GM12878 (cell line): ENCODE data around the gene EDC3. TPM values are rescaled to one million over a fixed set of nuclear protein-coding genes. Genes with fewer than 3 reads are reported as not detected.

Source experiments
- ATAC-seq: fragments of 200-7000 bp; cut with Tn5 transposase; 3 replicates; pipeline ENCODE4 v1.9.1; 2020; ENCODE audit warnings: mild to moderate bottlenecking, moderate library complexity
- BruUV-seq: library from RNA; stranded (reverse); fragments of 400-500 nt; replicated peaks from 2 replicates; lab custom pipeline; 2021; lab: Mats Ljungman, UMichigan
- CTCF ChIA-PET: fragments of 300-600 bp; sonication (Branson Sonifier 250); formaldehyde crosslinking; extraction: SDS; loops from one replicate; lab custom pipeline; 2021; ENCODE audit warnings: inconsistent platforms; lab: Yijun Ruan, JAX
- POLR2A ChIA-PET: fragments of 350-600 bp; formaldehyde crosslinking; extraction: SDS; loops from one replicate; lab custom pipeline; 2021; ENCODE audit warnings: inconsistent platforms; lab: Charles Lee
- RAD21 ChIA-PET: fragments of 300-600 bp; sonication (Branson Sonifier 250); formaldehyde crosslinking; loops from one replicate; lab custom pipeline; 2023; ENCODE audit warnings: antibody characterized with exemption; ENCODE audit not compliant: unreplicated experiment; lab: Charles Lee
- SMC1A ChIA-PET: fragments of 300-600 bp; sonication (Branson Sonifier 250); formaldehyde crosslinking; loops from one replicate; lab custom pipeline; 2023; ENCODE audit not compliant: unreplicated experiment, uncharacterized antibody; lab: Charles Lee
- DNase-seq: peaks from one replicate; pipeline ENCODE4 v3.0.0-alpha.2; 2011; ENCODE audit warnings: low read depth, low spot score
- FAIRE-seq: peaks from 3 replicates; lab custom pipeline; 2011; peaks lifted over from hg19 to GRCh38; lab: Jason Lieb, UNC
- H2AFZ ChIP-seq: 2 replicates; pipeline ENCODE4 v1.6.0; 2011; ENCODE audit warnings: low read depth, low read length, control low read depth; ENCODE audit not compliant: control insufficient read depth
- H3K27ac ChIP-seq: 2 replicates; pipeline ENCODE4 v1.5.1; 2011; ENCODE audit warnings: control low read depth; ENCODE audit not compliant: control insufficient read depth, insufficient read depth
- H3K27me3 ChIP-seq, 2 experiments: replicated peaks in 1 of 2; 2 replicates each; pipeline versions ENCODE4 v1.6.0 to v1.6.1; 2011; ENCODE audit warnings: low read length in 1 of 2; ENCODE audit not compliant: control insufficient read depth in 2 of 2, insufficient read depth in 2 of 2
- H3K36me3 ChIP-seq, 2 experiments: 2 replicates each; pipeline ENCODE4 v1.5.1; 2011; ENCODE audit warnings: low read length in 1 of 2; ENCODE audit not compliant: control insufficient read depth in 2 of 2, insufficient read depth in 2 of 2
- H3K4me1 ChIP-seq: 2 replicates; pipeline ENCODE4 v1.6.1; 2011; ENCODE audit warnings: mild to moderate bottlenecking, low read length, moderate library complexity, mixed read lengths; ENCODE audit not compliant: control insufficient read depth, insufficient read depth
- H3K4me2 ChIP-seq: 2 replicates; pipeline ENCODE4 v1.6.0; 2011; ENCODE audit warnings: control low read depth; ENCODE audit not compliant: control insufficient read depth, insufficient read depth
- H3K4me3 ChIP-seq: fragments of 200-600 bp; sonication (generic); 2 replicates; pipeline ENCODE4 v1.5.1; 2016
- H3K79me2 ChIP-seq: 2 replicates; pipeline ENCODE4 v1.6.0; 2011; ENCODE audit warnings: low read length; ENCODE audit not compliant: control insufficient read depth, insufficient read depth
- H3K9ac ChIP-seq: 2 replicates; pipeline ENCODE4 v1.8.0; 2011; ENCODE audit warnings: low read length, control low read depth, mixed read lengths; ENCODE audit not compliant: control insufficient read depth, insufficient read depth
- H3K9me3 ChIP-seq: replicated peaks from 3 replicates; pipeline ENCODE4 v1.5.1; 2011; ENCODE audit warnings: mild to moderate bottlenecking, low read length; ENCODE audit not compliant: control insufficient read depth, insufficient read depth
- H4K20me1 ChIP-seq: 2 replicates; pipeline ENCODE4 v1.6.0; 2011; ENCODE audit not compliant: control insufficient read depth, insufficient read depth
- E2F4 ChIP-seq: IDR thresholded peaks from 2 replicates; pipeline ENCODE4 v1.6.1; 2012; ENCODE audit warnings: low read depth, low read length, improper control_type of control experiment
- EGR1 ChIP-seq, 2 experiments: IDR thresholded peaks; 1 replicate in 1 of 2; 2 replicates in 1 of 2; pipeline ENCODE4 v1.6.1; 2011 to 2012; ENCODE audit warnings: low read depth in 2 of 2, low read length in 2 of 2, borderline replicate concordance in 1 of 2, mild to moderate bottlenecking in 1 of 2, moderate library complexity in 1 of 2
- ETV6 ChIP-seq, 2 experiments: fragments of 450-650 bp in 1 of 2; IDR thresholded peaks in 1 of 2; conservative IDR thresholded peaks in 1 of 2; 2 replicates each; pipeline ENCODE4 v1.6.1; 2014; ENCODE audit warnings: antibody characterized with exemption in 1 of 2, borderline replicate concordance in 1 of 2, low read depth in 1 of 2, mild to moderate bottlenecking in 1 of 2, moderate library complexity in 1 of 2
- HDAC2 ChIP-seq: fragments of 200-600 bp; sonication (generic); IDR thresholded peaks from 2 replicates; pipeline ENCODE4 v1.6.1; 2017
- LARP7 ChIP-seq: fragments of 450-650 bp; IDR thresholded peaks from 2 replicates; pipeline ENCODE4 v1.6.1; 2017; ENCODE audit warnings: mild to moderate bottlenecking
- NRF1 ChIP-seq: conservative IDR thresholded peaks from 2 replicates; pipeline ENCODE4 v1.6.1; 2011; ENCODE audit warnings: mild to moderate bottlenecking, low read depth, low read length, improper control_type of control experiment
- RB1 ChIP-seq: fragments of 450-650 bp; formaldehyde crosslinking; IDR thresholded peaks from 2 replicates; pipeline ENCODE4 v1.6.1; 2017; ENCODE audit warnings: mild to moderate bottlenecking, borderline replicate concordance
- RFX5 ChIP-seq: IDR thresholded peaks from 2 replicates; pipeline ENCODE4 v1.6.1; 2011; ENCODE audit warnings: low read depth, low read length, improper control_type of control experiment
- TBL1XR1 ChIP-seq: IDR thresholded peaks from 2 replicates; pipeline ENCODE4 v1.6.1; 2012; ENCODE audit warnings: low read depth, low read length, improper control_type of control experiment
- USF2 ChIP-seq: IDR thresholded peaks from 2 replicates; pipeline ENCODE4 v1.6.1; 2011; ENCODE audit warnings: low read depth, low read length, improper control_type of control experiment, borderline replicate concordance
- ZNF384 ChIP-seq: IDR thresholded peaks from 2 replicates; pipeline ENCODE4 v1.6.1; 2012; ENCODE audit warnings: low read depth, mild to moderate bottlenecking, low read length, improper control_type of control experiment, borderline replicate concordance
- WGBS: methylation state at CpG from one replicate; pipeline ENCODE4 v1.1.6; 2016; ENCODE audit warnings: low lambda C conversion rate; ENCODE audit not compliant: insufficient replicate concordance, insufficient coverage; ENCODE audit errors: missing lambda C conversion rate; 5-methylcytosine and 5-hydroxymethylcytosine counted together
- in situ Hi-C: fragments of 300-500 bp; cut with MboI; formaldehyde crosslinking; loops from 9 replicates; pipeline ENCODE4 v1.14.3; 2018; ENCODE audit warnings: mixed read lengths
- intact Hi-C: fragments of 100-400 bp; cut with micrococcal nuclease; formaldehyde crosslinking; loops from one replicate; pipeline ENCODE4 v1.14.2; 2022; ENCODE audit not compliant: unreplicated experiment
- polyA plus RNA-seq, 11 experiments: library from polyadenylated mRNA; depleted of rRNA in 4 of 11; unstranded in 6 of 11; stranded (reverse) in 5 of 11; fragments of >200 nt; fragmentation: Nextera tagmentation in 4 of 11; fragmentation: Illumina TruSeq in 1 of 11; extraction: Ambion mirVana in 4 of 11; extraction: Trizol in 1 of 11; gene quantifications; 1 replicate in 1 of 11; 2 replicates in 10 of 11; pipeline versions ENCODE4 v1.2.1 to v1.2.3, GENCODE V29; 2011 to 2016; ENCODE audit warnings: inconsistent platforms in 2 of 11, missing spikeins in 2 of 11, low read depth in 1 of 11
- total RNA-seq, 4 experiments: library from RNA; depleted of rRNA in 3 of 4; stranded (reverse); fragments of >200 nt in 3 of 4; fragmentation: Illumina TruSeq in 1 of 4; extraction: Trizol in 1 of 4; gene quantifications; 2 replicates each; pipeline versions ENCODE4 v1.2.1 to v1.2.3, GENCODE V29; 2013 to 2021

Gene EDC3
- total and polyA plus RNA-seq, 10 of the 15 experiments (the other 5 are each of a cell fraction or from before 2014, with no cell fraction given) = 11.8 to 48.4 (median 35.3) TPM

GRCh38 chr15:74584779-74585178 lies 111.0 kb downstream of the EDC3 start (continued):
- no peak for TF ChIP-seq USF2
- no peak for TF ChIP-seq HDAC2
- no peak for TF ChIP-seq ZNF384
- TF ChIP-seq RB1 = no peak
- no peak for TF ChIP-seq LARP7
- no peak for TF ChIP-seq EGR1 (IDR thresholded peaks at IDR 0.05; ENCODE audit: borderline replicate concordance in 1 of 2, low read depth in 2 of 2, low read length in 2 of 2)
- TF ChIP-seq, all 136 proteins: peak for 0

GRCh38 chr15:74584204-74584603 lies 111.6 kb downstream of the EDC3 start:
- H3K4me2 ChIP-seq = no peak overlapping the region
- intact Hi-C loops (no loop called here), in situ Hi-C loops (no loop called here)
- peaks cover 29 to 45% of the 10 kb centered on the region in 2 experiments for H3K36me3 ChIP-seq
- no peaks in the 10 kb centered on the region for H3K27me3 ChIP-seq
- ATAC-seq = no peak
- no peak overlapping the region for H3K27ac ChIP-seq
- H3K9ac ChIP-seq = no peak overlapping the region
- SMC1A ChIA-PET = no interaction called here
- H3K9me3 ChIP-seq = no peaks in the 10 kb centered on the region
- POLR2A ChIA-PET = interaction anchor here (1.0 kb wide), 1 partner anchor 38 kb away, joined by 3 read pairs; no protein-coding TSS in a partner anchor
- TF ChIP-seq NRF1 (no peak), TBL1XR1 (no peak), ETV6 (conservative IDR thresholded peaks at IDR 0.05 in 1 of 2, IDR thresholded peaks at IDR 0.05 in 1 of 2; ENCODE audit: borderline replicate concordance in 1 of 2, low read depth in 1 of 2) (no peak), RFX5 (no peak), E2F4 (no peak)
- CTCF ChIA-PET = no interaction called here
- no peaks in the 10 kb centered on the region for H4K20me1 ChIP-seq
- RAD21 ChIA-PET = no interaction called here
- no peak overlapping the region for H3K4me3 ChIP-seq
- FAIRE-seq = no peak
- no peaks in the 10 kb centered on the region for H3K4me1 ChIP-seq
- H2AFZ ChIP-seq = no peak overlapping the region
- no peak for DNase-seq
- H3K79me2 ChIP-seq = no peaks in the 10 kb centered on the region; the same call in 1 of the 2 replicates
- WGBS = 100% methylated on average over 2 of the region's 2 CpGs
- BruUV-seq = no TSS peak

Other genes with a start within 250 kb of the EDC3 start
Only the 7 nearest of the 13 such genes appear.
- 74.7 and 82.6 TPM in 2 replicates for gene CLK3, start 80.2 kb downstream of the EDC3 start, total RNA-seq (2014; rRNA removed)
- gene CLK3, start 80.2 kb downstream of the EDC3 start, total RNA-seq (2014; rRNA removed; fragmentation: Illumina TruSeq; extraction: Trizol) = 48.7 and 51.9 TPM in 2 replicates
- gene CLK3, start 80.2 kb downstream of the EDC3 start, total RNA-seq (2021) = 65.6 and 74.6 TPM in 2 replicates
- 87.8 and 169 TPM in 2 replicates for gene CLK3, start 80.2 kb downstream of the EDC3 start, polyA plus RNA-seq (2011; rRNA removed)
- 52.7 and 89.4 TPM in 2 replicates for gene CLK3, start 80.2 kb downstream of the EDC3 start, polyA plus RNA-seq (2014; fragmentation: Illumina TruSeq; extraction: Trizol)
- 1 to 10 TPM; 3.3 to 5.8 TPM for gene CLK3, start 80.2 kb downstream of the EDC3 start, polyA plus RNA-seq (2014; fragmentation: Nextera tagmentation; extraction: Ambion mirVana)
- 82.5 and 85.3 TPM in 2 replicates for gene CLK3, start 80.2 kb downstream of the EDC3 start, polyA plus RNA-seq (2014; rRNA removed)
- gene CLK3, start 80.2 kb downstream of the EDC3 start, polyA plus RNA-seq (2016; fragmentation: Nextera tagmentation; extraction: Ambion mirVana) = 10 to 100 TPM; 52.0 to 57.8 TPM
- 0.28 TPM in 1 of 2 replicates, not detected in the other for gene CYP1A1, start 29.5 kb upstream of the EDC3 start, total RNA-seq (2014; rRNA removed)
- 0.09 TPM in 1 of 2 replicates, not detected in the other for gene CYP1A1, start 29.5 kb upstream of the EDC3 start, total RNA-seq (2014; rRNA removed; fragmentation: Illumina TruSeq; extraction: Trizol)
- gene CYP1A1, start 29.5 kb upstream of the EDC3 start, total RNA-seq (2021) = not detected in 2 replicates
- gene CYP1A1, start 29.5 kb upstream of the EDC3 start, polyA plus RNA-seq (2011; rRNA removed) = 0.05 and 0.29 TPM in 2 replicates
- 0.04 TPM in 1 of 2 replicates, not detected in the other for gene CYP1A1, start 29.5 kb upstream of the EDC3 start, polyA plus RNA-seq (2014; fragmentation: Illumina TruSeq; extraction: Trizol)
- gene CYP1A1, start 29.5 kb upstream of the EDC3 start, polyA plus RNA-seq (2014; fragmentation: Nextera tagmentation; extraction: Ambion mirVana) = not detected
- 0.04 and 0.22 TPM in 2 replicates for gene CYP1A1, start 29.5 kb upstream of the EDC3 start, polyA plus RNA-seq (2014; rRNA removed)
- under 1 TPM in 1 of 2 experiments, not detected in 1; 0.71 TPM for gene CYP1A1, start 29.5 kb upstream of the EDC3 start, polyA plus RNA-seq (2016; fragmentation: Nextera tagmentation; extraction: Ambion mirVana)
- not detected in 2 replicates for gene CYP1A2, start 52.8 kb upstream of the EDC3 start, total RNA-seq (2014; rRNA removed)
- gene CYP1A2, start 52.8 kb upstream of the EDC3 start, total RNA-seq (2014; rRNA removed; fragmentation: Illumina TruSeq; extraction: Trizol) = not detected in 2 replicates
- gene CYP1A2, start 52.8 kb upstream of the EDC3 start, total RNA-seq (2021) = not detected in 2 replicates
- gene CYP1A2, start 52.8 kb upstream of the EDC3 start, polyA plus RNA-seq (2011; rRNA removed) = 0.03 TPM in 1 of 2 replicates, not detected in the other
- gene CYP1A2, start 52.8 kb upstream of the EDC3 start, polyA plus RNA-seq (2014; fragmentation: Illumina TruSeq; extraction: Trizol) = not detected in 2 replicates
- gene CYP1A2, start 52.8 kb upstream of the EDC3 start, polyA plus RNA-seq (2014; fragmentation: Nextera tagmentation; extraction: Ambion mirVana) = not detected
- not detected in 2 replicates for gene CYP1A2, start 52.8 kb upstream of the EDC3 start, polyA plus RNA-seq (2014; rRNA removed)
- under 1 TPM; 0.05 to 0.09 TPM for gene CYP1A2, start 52.8 kb upstream of the EDC3 start, polyA plus RNA-seq (2016; fragmentation: Nextera tagmentation; extraction: Ambion mirVana)
- 70.9 and 77.3 TPM in 2 replicates for gene CSK, start 86.1 kb upstream of the EDC3 start, total RNA-seq (2014; rRNA removed)
- gene CSK, start 86.1 kb upstream of the EDC3 start, total RNA-seq (2014; rRNA removed; fragmentation: Illumina TruSeq; extraction: Trizol) = 68.1 and 70.9 TPM in 2 replicates
- gene CSK, start 86.1 kb upstream of the EDC3 start, total RNA-seq (2021) = 313 and 327 TPM in 2 replicates
- 54.2 and 107 TPM in 2 replicates for gene CSK, start 86.1 kb upstream of the EDC3 start, polyA plus RNA-seq (2011; rRNA removed)
- gene CSK, start 86.1 kb upstream of the EDC3 start, polyA plus RNA-seq (2014; fragmentation: Illumina TruSeq; extraction: Trizol) = 39.6 and 132 TPM in 2 replicates
- gene CSK, start 86.1 kb upstream of the EDC3 start, polyA plus RNA-seq (2014; fragmentation: Nextera tagmentation; extraction: Ambion mirVana) = 10 to 100 TPM in 1 of 2 experiments, 1 to 10 TPM in 1; 3.4 to 11.5 TPM
- 134 and 172 TPM in 2 replicates for gene CSK, start 86.1 kb upstream of the EDC3 start, polyA plus RNA-seq (2014; rRNA removed)
- gene CSK, start 86.1 kb upstream of the EDC3 start, polyA plus RNA-seq (2016; fragmentation: Nextera tagmentation; extraction: Ambion mirVana) = 10 to 100 TPM; 53.4 to 74.3 TPM
- not detected in 2 replicates for gene LMAN1L, start 116.8 kb upstream of the EDC3 start, total RNA-seq (2014; rRNA removed)
- gene LMAN1L, start 116.8 kb upstream of the EDC3 start, total RNA-seq (2014; rRNA removed; fragmentation: Illumina TruSeq; extraction: Trizol) = not detected in 2 replicates
- not detected in 2 replicates for gene LMAN1L, start 116.8 kb upstream of the EDC3 start, total RNA-seq (2021)
- not detected in 2 replicates for gene LMAN1L, start 116.8 kb upstream of the EDC3 start, polyA plus RNA-seq (2011; rRNA removed)
- not detected in 2 replicates for gene LMAN1L, start 116.8 kb upstream of the EDC3 start, polyA plus RNA-seq (2014; fragmentation: Illumina TruSeq; extraction: Trizol)
- not detected for gene LMAN1L, start 116.8 kb upstream of the EDC3 start, polyA plus RNA-seq (2014; fragmentation: Nextera tagmentation; extraction: Ambion mirVana)
- not detected in 2 replicates for gene LMAN1L, start 116.8 kb upstream of the EDC3 start, polyA plus RNA-seq (2014; rRNA removed)
- gene LMAN1L, start 116.8 kb upstream of the EDC3 start, polyA plus RNA-seq (2016; fragmentation: Nextera tagmentation; extraction: Ambion mirVana) = not detected
- gene CPLX3, start 130.6 kb upstream of the EDC3 start, total RNA-seq (2014; rRNA removed) = 0.11 TPM in 1 of 2 replicates, not detected in the other
- not detected in 2 replicates for gene CPLX3, start 130.6 kb upstream of the EDC3 start, total RNA-seq (2014; rRNA removed; fragmentation: Illumina TruSeq; extraction: Trizol)
- gene CPLX3, start 130.6 kb upstream of the EDC3 start, total RNA-seq (2021) = not detected in 2 replicates
- gene CPLX3, start 130.6 kb upstream of the EDC3 start, polyA plus RNA-seq (2011; rRNA removed) = not detected in 2 replicates
- gene CPLX3, start 130.6 kb upstream of the EDC3 start, polyA plus RNA-seq (2014; fragmentation: Illumina TruSeq; extraction: Trizol) = not detected in 2 replicates
- gene CPLX3, start 130.6 kb upstream of the EDC3 start, polyA plus RNA-seq (2014; fragmentation: Nextera tagmentation; extraction: Ambion mirVana) = under 1 TPM in 1 of 2 experiments, not detected in 1; 0.02 TPM
- gene CPLX3, start 130.6 kb upstream of the EDC3 start, polyA plus RNA-seq (2014; rRNA removed) = 0.04 TPM in 1 of 2 replicates, not detected in the other
- not detected for gene CPLX3, start 130.6 kb upstream of the EDC3 start, polyA plus RNA-seq (2016; fragmentation: Nextera tagmentation; extraction: Ambion mirVana)
- gene ULK3, start 147.1 kb upstream of the EDC3 start, total RNA-seq (2014; rRNA removed) = 28.2 and 29.4 TPM in 2 replicates
- gene ULK3, start 147.1 kb upstream of the EDC3 start, total RNA-seq (2014; rRNA removed; fragmentation: Illumina TruSeq; extraction: Trizol) = 12.3 and 14.1 TPM in 2 replicates
- 27.8 and 31.9 TPM in 2 replicates for gene ULK3, start 147.1 kb upstream of the EDC3 start, total RNA-seq (2021)
- 29.7 and 38.8 TPM in 2 replicates for gene ULK3, start 147.1 kb upstream of the EDC3 start, polyA plus RNA-seq (2011; rRNA removed)
- gene ULK3, start 147.1 kb upstream of the EDC3 start, polyA plus RNA-seq (2014; fragmentation: Illumina TruSeq; extraction: Trizol) = 19.9 and 25.4 TPM in 2 replicates
- 1 to 10 TPM in 1 of 2 experiments, under 1 TPM in 1; 0.64 to 1.4 TPM for gene ULK3, start 147.1 kb upstream of the EDC3 start, polyA plus RNA-seq (2014; fragmentation: Nextera tagmentation; extraction: Ambion mirVana)
- gene ULK3, start 147.1 kb upstream of the EDC3 start, polyA plus RNA-seq (2014; rRNA removed) = 35.3 and 38.9 TPM in 2 replicates
- gene ULK3, start 147.1 kb upstream of the EDC3 start, polyA plus RNA-seq (2016; fragmentation: Nextera tagmentation; extraction: Ambion mirVana) = 10 to 100 TPM; 26.2 to 28.1 TPM